Measurements from ENCODE around the gene TOM1.

TOM1 gene

DNA sequence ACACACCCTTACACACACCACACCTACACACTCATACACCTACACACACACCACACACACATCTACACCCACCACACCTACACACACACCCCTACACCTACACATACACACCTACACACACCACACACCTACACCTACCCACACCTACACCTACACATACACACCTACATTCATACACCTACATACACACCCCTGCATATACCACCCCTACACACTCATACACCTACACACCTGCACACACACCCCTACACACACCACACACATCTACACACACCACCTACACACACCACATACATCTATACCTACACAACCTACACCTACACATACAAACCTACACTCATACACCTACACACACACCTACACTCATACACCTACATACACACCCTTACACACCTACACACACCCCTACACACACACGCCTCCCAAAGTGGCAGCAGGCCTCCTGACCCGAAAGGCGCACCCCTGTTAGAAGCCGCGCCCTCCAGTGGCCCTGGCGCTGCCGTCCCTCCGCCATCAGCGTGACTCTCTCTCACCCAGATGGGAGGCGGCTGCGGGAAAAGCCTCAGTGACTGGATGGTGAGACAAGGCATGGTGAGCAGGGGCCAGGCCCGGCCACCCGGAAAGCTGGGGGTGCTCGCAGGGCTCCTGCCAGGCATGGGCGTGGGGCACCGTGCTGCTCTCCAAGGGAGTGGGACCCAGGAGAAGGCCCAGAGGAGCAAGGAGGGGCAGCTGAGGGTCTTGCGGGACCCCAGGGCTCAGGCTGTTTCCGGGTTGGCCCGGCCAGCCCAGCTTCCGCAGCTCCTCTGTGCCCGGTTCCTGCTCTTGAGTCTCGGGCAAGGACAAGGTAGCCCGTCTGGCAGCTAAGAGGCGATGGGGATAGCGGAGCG is 44.2 kb downstream of the TOM1 start:
- no peak overlapping the region for H3K27ac ChIP-seq
- DNase-seq (ENCODE audit: low read depth, low spot score): no peak

GRCh38 chr22:35344956-35345690 is 45.4 kb downstream of the TOM1 start:
- no peak for DNase-seq (ENCODE audit: low read depth, low spot score)
- no peak overlapping the region for H3K27ac ChIP-seq

- H3K27ac ChIP-seq: no peak overlapping the region
Observed at GRCh38 chr22:35345808-35346505, 46.3 kb downstream of the TOM1 start.

DNA sequence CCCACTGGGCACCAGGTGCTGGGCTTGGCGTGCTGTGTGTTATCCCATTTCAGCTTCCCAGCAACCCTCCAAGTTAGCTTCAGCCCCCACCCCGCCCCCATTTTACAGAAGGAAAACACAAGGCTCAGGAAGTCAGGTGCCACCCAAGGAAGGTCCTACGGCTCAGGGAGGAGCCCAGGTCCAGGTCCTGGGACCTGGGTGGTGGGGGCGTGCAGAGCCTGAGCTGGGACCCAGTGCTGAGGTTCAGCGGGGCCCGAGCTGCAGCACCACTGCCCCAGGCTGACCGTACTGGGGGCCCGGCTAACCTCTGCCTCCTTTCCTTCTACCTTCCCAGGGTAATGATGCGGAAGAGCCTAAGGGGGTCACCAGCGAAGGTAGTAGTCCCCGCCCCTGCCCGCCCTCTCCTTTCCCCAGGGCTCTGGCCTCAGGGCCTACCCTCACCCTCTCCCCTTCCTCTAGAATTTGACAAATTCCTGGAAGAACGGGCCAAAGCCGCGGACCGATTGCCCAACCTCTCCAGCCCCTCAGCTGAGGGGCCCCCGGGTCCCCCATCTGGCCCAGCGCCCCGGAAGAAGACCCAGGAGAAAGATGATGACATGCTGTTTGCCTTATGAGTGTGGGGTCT is 47.0 kb downstream of the TOM1 start:
- no peak for DNase-seq (ENCODE audit: low read depth, low spot score)
- H3K27ac ChIP-seq: no peak overlapping the region

More at GRCh38 chr22:35345808-35346505, 46.3 kb downstream of the TOM1 start:
- DNase-seq (ENCODE audit: low read depth, low spot score): no peak

DNA sequence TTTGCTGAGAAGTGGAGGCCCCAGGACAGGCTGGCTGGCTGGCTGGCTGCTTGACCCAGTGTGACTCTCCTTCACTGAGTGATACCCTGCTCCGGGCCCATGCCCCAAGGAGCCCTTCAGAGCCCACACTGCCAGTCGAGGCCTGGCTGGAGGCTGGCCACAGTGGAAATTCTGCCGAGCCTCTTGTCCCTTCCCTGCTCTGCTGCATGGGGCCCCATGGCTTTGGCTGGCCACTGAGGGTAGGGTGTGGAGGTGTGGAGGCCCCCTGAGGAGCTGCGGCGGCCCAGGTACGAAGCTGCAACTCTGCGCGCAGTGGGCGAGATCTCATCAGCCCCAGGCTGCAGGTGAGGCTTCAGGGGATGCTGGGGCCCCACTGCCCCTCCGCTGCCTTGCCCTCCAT is 47.8 kb downstream of the TOM1 start:
- H3K27ac ChIP-seq: no peak overlapping the region
- no peak for DNase-seq (ENCODE audit: low read depth, low spot score)

DNA sequence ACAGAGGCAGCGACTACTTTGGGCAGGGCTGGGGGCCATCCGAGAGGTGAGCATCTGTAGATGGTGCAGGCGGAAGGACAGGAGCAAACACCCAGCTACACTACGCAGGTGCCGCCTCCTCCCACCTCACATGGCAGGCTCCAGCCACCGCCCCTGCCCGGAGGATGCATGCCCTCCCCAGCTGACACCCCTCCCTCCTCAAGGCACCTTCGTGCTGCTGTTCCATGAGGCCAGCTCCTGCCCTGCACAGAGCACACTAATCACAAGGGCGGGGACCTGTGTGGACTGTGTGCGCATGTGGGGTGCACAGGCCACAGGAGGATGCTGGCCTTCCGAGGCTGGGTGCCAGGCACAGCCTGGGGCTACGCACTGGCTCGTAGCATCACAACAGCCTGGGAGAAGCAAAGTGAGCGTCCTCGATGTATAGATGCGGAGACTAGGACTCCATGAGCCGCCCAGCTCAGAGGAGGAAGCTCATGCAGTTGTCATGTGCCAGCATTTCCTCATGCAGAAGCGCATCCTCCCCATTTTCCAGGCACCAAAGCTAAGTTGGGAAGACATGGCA is 48.4 kb downstream of the TOM1 start:
- no peak overlapping the region for H3K27ac ChIP-seq
- DNase-seq (ENCODE audit: low read depth, low spot score): no peak

DNA sequence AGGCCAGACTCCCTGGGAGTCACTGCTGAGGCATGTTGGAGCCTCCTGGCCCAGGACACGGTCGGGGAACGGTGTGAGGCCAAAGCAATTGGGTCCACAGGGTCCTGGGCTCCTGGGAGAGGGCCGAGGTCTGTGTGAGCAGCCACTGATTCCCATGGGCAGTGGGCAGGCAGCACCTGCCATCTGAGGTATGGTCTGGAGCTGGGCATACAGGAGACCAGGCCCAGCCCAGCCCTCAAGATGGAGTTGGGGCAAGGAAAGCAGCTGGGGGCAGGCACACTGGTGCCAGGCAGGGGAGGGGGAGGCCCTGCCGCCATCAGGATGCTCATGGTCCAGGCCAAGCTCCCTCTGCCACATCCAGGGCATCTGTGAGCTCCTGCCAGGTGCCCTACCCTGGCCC is 49.0 kb downstream of the TOM1 start:
- DNase-seq (ENCODE audit: low read depth, low spot score): no peak
- no peak overlapping the region for H3K27ac ChIP-seq

- no peak overlapping the region for H3K27ac ChIP-seq
- DNase-seq (ENCODE audit: low read depth, low spot score): no peak
Observed at GRCh38 chr22:35349368-35349703, 49.6 kb downstream of the TOM1 start.

DNA sequence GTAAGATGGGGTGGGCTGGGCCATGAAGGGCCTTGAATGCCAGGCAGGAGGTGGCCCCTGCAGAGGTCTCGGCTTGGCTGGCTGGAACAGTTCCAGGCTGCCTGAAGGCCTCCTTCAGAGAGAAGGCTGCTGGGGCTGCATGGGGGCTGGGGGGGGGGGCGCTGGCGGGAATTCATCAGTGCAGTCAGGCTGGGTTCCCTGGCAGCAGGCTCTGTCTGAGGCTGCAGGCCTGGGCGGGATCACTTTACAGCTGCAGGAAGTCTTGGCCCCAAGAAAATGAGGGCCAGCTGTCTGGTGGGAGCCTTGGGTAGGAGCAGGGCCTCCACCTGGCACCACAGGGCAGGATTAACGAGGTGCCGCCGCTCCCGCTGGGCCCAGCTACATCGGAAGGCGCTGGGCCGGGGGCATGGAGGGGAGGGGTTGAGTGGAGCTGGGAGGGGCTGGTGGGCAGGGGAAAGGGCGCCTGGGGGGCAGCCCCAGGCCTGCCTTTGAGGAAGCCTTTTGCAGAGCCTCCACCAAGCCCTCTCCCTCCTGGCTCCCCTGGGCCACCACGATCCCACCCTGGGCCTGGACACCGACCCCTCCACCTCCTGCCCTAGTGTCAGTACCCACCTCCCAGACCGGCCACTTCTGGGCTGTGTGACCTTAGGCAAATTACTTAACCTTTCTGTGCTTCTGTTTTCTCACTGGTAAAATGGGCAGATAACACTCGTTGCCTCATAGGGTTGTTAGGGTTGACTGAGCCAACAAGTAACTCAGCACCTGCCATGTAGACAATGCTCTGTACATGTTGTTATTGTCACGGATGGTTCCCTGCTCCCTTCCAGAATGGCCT is 50.2 kb downstream of the TOM1 start:
- no peak for DNase-seq (ENCODE audit: low read depth, low spot score)
- H3K27ac ChIP-seq: no peak overlapping the region

DNA sequence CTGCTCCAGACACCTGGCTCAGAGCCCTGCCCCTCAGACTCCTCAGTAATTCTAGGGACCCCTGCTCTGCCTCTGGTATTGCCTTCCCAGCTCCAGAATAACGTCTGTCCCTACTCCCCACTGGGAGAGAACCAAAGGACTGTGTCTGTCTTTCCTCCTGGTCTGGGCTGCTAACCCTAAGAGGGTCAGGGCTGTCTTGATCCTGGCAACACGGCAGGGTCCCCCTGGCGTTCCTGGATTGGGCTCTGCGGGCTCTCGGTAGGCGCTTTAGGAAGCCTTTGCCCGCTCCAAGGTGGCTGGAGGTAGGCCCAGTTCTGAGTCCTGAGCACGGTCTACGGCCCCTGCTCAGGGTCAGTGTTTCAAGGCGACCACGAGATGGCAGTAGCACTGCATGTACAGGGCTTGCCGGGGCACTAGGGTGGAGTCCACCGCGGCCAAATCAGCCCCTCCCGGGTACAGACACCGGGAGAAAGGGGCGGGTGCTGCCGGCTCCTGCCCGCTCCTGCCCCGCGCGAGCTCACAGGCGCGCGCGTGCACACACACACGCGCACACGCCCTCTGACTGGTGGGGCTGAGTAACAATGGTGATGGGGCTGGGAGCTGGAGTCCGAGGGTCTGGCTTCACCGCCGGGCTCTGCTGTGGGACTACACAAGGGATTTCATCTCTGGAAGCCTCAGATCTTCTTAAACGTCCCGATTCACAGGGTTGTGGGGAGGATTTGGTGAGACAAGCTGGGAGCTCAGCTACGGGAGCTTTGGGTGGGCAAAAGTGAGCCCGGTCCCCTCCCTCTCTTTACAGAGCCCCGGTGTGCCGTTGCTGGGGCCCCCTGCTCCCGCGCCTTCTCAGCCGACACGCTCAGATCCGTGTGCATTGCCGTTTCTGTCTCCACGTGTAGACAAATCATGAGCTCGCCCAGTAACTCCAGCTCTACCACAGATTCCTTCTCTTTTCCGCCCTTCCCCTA is 51.1 kb downstream of the TOM1 start:
- peak; percentile 48 for DNase-seq (ENCODE audit: low read depth, low spot score)
- no peak overlapping the region for H3K27ac ChIP-seq

DNA sequence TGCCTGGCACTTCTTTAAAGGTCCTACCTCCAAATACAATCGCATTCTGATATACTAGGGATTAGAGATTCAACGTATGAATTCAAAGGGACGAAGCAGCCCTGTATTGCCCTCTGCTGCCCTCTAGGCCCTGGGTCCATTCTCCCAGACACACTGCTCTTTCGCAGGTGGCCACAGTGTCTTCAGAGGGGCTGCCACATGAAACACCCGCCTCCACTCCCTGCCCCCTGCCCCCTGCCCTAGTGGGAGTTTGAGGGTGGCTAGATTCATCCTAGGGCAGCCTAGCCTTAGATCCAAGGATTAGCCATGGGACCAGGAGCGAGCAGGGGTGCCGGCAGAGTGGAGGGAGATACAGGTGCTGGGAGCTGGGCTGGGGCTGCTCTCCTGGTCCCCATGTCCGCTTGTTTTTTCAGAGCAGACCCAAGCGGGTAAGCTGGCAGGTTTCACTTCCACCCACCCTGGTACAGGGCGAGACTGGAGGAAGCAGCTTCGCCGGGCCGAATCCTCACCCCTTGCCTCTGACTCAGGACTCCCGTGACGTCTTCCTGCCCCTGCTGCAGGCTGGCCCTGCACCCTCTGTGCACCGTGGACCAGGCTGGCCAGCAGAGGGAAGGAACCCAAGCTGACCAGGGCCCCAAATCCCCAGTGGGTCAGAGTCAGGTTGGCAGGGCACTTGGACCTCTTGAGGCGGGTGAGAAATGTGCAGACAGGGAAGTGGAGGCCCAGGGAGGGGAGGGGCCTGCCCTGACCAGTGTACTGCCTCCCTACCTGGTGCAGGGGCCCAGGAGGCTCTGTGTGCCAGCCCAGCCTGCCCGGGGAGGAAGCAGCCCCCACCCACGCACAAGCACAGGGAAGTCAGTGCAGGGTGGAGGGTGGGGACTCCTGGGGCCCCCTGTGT is 52.8 kb downstream of the TOM1 start:
- DNase-seq (ENCODE audit: low read depth, low spot score): no peak
- no peak overlapping the region for H3K27ac ChIP-seq

DNA sequence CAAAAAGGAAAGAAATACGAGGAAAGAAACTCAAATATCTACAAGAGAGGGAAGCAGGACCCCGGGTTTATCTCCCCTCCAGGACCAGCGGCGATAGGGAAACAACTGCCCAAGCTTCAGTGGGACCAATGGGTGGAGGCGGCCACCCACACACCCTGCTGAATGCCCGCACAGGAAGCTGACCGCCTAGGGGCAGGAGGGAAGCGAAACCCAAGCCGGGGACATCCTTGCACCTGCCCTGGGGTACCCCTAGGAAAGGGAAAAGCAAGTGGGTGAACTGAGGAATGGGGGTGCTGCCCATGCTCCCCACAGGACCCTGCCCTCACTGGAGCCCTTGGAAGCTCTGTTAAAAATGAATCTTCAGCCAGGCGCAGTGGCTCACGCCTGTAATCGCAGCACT is 53.6 kb downstream of the TOM1 start:
- no peak overlapping the region for H3K27ac ChIP-seq
- no peak for DNase-seq (ENCODE audit: low read depth, low spot score)

DNA sequence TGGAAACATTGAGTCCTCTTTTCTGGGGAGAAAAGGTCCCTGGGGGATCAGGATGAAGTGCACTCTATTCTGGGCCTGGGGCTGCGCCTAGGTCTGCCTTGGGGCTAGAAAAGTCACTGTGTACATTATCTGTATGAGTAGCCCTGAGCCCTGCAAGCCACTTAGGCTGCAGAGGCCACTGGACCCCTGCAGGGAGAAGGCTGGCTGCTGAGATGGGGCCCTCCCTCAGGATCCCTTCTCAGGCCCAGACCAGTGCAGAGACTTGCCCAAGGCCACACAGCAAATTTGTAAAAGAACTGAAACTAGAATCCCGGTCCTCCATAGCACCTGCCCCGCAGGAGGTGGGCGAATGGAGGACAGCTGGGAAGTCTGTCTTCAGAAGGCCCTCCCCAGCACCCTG is 54.4 kb downstream of the TOM1 start:
- no peak for DNase-seq (ENCODE audit: low read depth, low spot score)

DNA sequence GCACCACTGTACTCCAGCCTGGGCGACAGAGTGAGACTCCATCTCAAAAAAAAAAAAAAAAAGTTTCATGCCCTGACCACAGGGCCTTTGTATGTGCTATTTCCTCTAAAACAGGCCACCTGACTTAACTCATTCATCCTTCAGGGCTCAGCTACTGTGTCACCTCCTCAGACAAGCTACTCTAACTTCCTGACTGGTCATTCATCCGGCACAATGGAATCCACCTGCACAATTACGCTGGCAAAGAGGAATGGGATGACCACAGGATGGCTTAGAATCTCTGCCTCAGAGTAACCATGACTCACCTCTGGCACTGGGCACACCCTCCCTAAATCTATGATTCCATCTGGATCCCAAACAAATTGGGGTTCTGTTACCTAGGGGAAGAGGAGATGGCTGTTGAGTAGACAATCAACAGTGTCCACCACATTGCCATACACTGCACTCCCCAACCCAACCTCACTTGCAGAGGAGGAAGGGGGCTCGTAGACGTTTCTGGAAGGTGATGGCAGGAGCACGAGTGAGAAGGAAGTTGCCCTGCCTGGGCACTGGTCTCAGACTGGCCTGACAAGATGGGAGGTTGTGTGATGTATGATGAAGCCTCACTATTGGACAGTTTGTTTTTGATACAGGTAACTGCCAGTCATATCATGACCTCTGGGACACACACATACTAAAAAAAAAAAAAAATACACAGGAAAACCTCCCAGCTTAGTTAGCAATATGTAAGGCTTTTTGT is 58.4 kb downstream of the TOM1 start:
- DNase-seq (ENCODE audit: low read depth, low spot score): peak; percentile 94
- peak overlapping the region; percentile 64 for H3K27ac ChIP-seq

More for the DNA sequence above, 54.4 kb downstream of the TOM1 start:
- no peak overlapping the region for H3K27ac ChIP-seq

- DNase-seq (ENCODE audit: low read depth, low spot score): no peak
- no peak overlapping the region for H3K27ac ChIP-seq
Observed at GRCh38 chr22:35359380-35360065, 59.8 kb downstream of the TOM1 start.

- H3K27ac ChIP-seq: no peak overlapping the region
- DNase-seq (ENCODE audit: low read depth, low spot score): no peak
Observed at GRCh38 chr22:35361001-35361558, 61.4 kb downstream of the TOM1 start.
